Body of pancreas (tissue), 4 donors: Measurements from ENCODE around the gene PDGFD. TPM values are rescaled to one million over a fixed set of nuclear protein-coding genes. Genes with fewer than 3 reads are reported as not detected.

Experiments
- ATAC-seq: fragments of 150-250 bp; one replicate; pipeline ENCODE4 v1.9.1; 2016
- DNase-seq, 4 donors: peaks; one replicate each; pipeline ENCODE4 v3.0.0-alpha.2; 2019
- H3K27ac ChIP-seq, 4 donors: fragments of 200-600 bp; sonication (generic); 1 replicate in 3 of 4; 2 replicates in 1 of 4; pipeline versions ENCODE4 v1.5.1 to v1.6.1; 2016 to 2019; ENCODE audit warnings: mild to moderate bottlenecking in 1 of 4, mixed read lengths in 1 of 4, moderate library complexity in 1 of 4
- H3K27me3 ChIP-seq, 2 donors: fragments of 200-600 bp; sonication (generic); one replicate each; pipeline ENCODE4 v1.6.0; 2016; ENCODE audit warnings: mild to moderate bottlenecking in 1 of 2
- H3K36me3 ChIP-seq, 2 donors: fragments of 200-600 bp; sonication (generic); replicated peaks in 1 of 2; 2 replicates each; pipeline ENCODE4 v1.5.1; 2016; ENCODE audit warnings: low read depth in 2 of 2; ENCODE audit not compliant: insufficient read depth in 1 of 2
- H3K4me1 ChIP-seq: fragments of 200-600 bp; sonication (generic); one replicate; pipeline ENCODE4 v1.6.0; 2016
- H3K4me3 ChIP-seq, 2 donors: fragments of 200-600 bp; sonication (generic); 1 replicate in 1 of 2; 2 replicates in 1 of 2; pipeline ENCODE4 v1.5.1; 2016 to 2019
- H3K9me3 ChIP-seq, 3 donors: fragments of 200-600 bp; sonication (generic); 1 replicate in 2 of 3; 2 replicates in 1 of 3; pipeline ENCODE4 v1.5.1; 2016
- CTCF ChIP-seq, 7 experiments: fragments of 450-650 bp in 4 of 7; fragments of 200-600 bp in 3 of 7; sonication (generic) in 3 of 7; IDR thresholded peaks; one replicate each; pipeline ENCODE4 v1.5.1; 2016 to 2019; ENCODE audit warnings: antibody characterized with exemption in 7 of 7
- POLR2A ChIP-seq, 3 donors: fragments of 450-650 bp; IDR thresholded peaks; one replicate each; pipeline ENCODE4 v1.6.1; 2016; ENCODE audit warnings: antibody characterized with exemption in 3 of 3, mild to moderate bottlenecking in 2 of 3
- WGBS, 2 donors: methylation state at CpG; one replicate each; pipeline ENCODE4 v1.1.5; 2017; 5-methylcytosine and 5-hydroxymethylcytosine counted together
- intact Hi-C: fragments of 100-400 bp; cut with DNase I; formaldehyde crosslinking; loops from one replicate; pipeline ENCODE4 v1.15.1; 2023
- total RNA-seq, 2 donors: library from RNA; depleted of rRNA; stranded (reverse); fragments of >200 nt; gene quantifications; one replicate each; pipeline ENCODE4 v1.1.0, GENCODE V29; 2016

Gene PDGFD
- total RNA-seq, 2 donors from 2014 or later: 26.7 to 43.1 TPM

GRCh38 chr11:103898577-103899336 is 265.2 kb downstream of the PDGFD start:
- 49 to 54% methylated on average over 5 of the region's 5 CpGs for WGBS, 2 donors
- intact Hi-C loops: no loop called here
- no peaks in the 10 kb centered on the region for H3K27me3 ChIP-seq
- DNase-seq (no peak), ATAC-seq (no peak)
- no peak overlapping the region for H3K4me3 ChIP-seq
- no peaks in the 10 kb centered on the region for H3K36me3 ChIP-seq
- H3K9me3 ChIP-seq: no peaks in the 10 kb centered on the region
- TF ChIP-seq POLR2A (IDR thresholded peaks at IDR 0.05): no peak
- TF ChIP-seq CTCF (IDR thresholded peaks at IDR 0.05): no peak
- H3K4me1 ChIP-seq: no peaks in the 10 kb centered on the region
- no peak overlapping the region for H3K27ac ChIP-seq

- 4 to 16% methylated on average over 1 of the region's 1 CpG for WGBS, 2 donors
- no peak for TF ChIP-seq CTCF (IDR thresholded peaks at IDR 0.05)
- no peak for TF ChIP-seq POLR2A (IDR thresholded peaks at IDR 0.05)
- Histone ChIP-seq H3K4me3 (no peak overlapping the region), H3K36me3 (no peaks in the 10 kb centered on the region), H3K27ac (no peak overlapping the region), H3K27me3 (no peaks in the 10 kb centered on the region), H3K9me3 (no peaks in the 10 kb centered on the region), H3K4me1 (no peaks in the 10 kb centered on the region)
- intact Hi-C loops: no loop called here
- DNase-seq: no peak
- ATAC-seq: no peak
Measured at GRCh38 chr11:103898065-103898464, 265.9 kb downstream of the PDGFD start.

- Histone ChIP-seq H3K9me3 (no peaks in the 10 kb centered on the region), H3K27ac (no peak overlapping the region), H3K4me1 (no peaks in the 10 kb centered on the region), H3K36me3 (no peaks in the 10 kb centered on the region), H3K4me3 (no peak overlapping the region), H3K27me3 (no peaks in the 10 kb centered on the region)
- WGBS, 2 donors: 45 to 59% methylated on average over 4 of the region's 4 CpGs
- ATAC-seq (no peak), DNase-seq (no peak)
- intact Hi-C loops: no loop called here
- TF ChIP-seq POLR2A (IDR thresholded peaks at IDR 0.05) (no peak), CTCF (IDR thresholded peaks at IDR 0.05) (no peak)
Measured at GRCh38 chr11:103897160-103897936, 266.6 kb downstream of the PDGFD start.

- Histone ChIP-seq H3K9me3 (no peaks in the 10 kb centered on the region), H3K4me1 (no peaks in the 10 kb centered on the region), H3K27ac (no peak overlapping the region), H3K27me3 (no peaks in the 10 kb centered on the region), H3K36me3 (no peaks in the 10 kb centered on the region), H3K4me3 (no peak overlapping the region)
- DNase-seq: no peak
- intact Hi-C loops: no loop called here
- 68 to 79% methylated on average over 3 of the region's 3 CpGs for WGBS, 2 donors
- no peak for TF ChIP-seq POLR2A (IDR thresholded peaks at IDR 0.05)
- no peak for TF ChIP-seq CTCF (IDR thresholded peaks at IDR 0.05)
- ATAC-seq: no peak
Measured at GRCh38 chr11:103895106-103895505, 268.8 kb downstream of the PDGFD start.
